K562 (cell line): ENCODE data around the gene ADAMTS2.

Experiments used
- CEBPB ChIP-seq: fragments of 450-650 bp; IDR thresholded peaks from 2 replicates; pipeline ENCODE4 v1.6.1; 2016; ENCODE audit warnings: missing genetic modification characterization, missing compliant biosample characterization
- CREB5 ChIP-seq: fragments of 250-450 bp; sonication (Bioruptor Pico); IDR thresholded peaks from 2 replicates; pipeline ENCODE4 v1.5.0; 2020; ENCODE audit warnings: mild to moderate bottlenecking
- CTCF ChIP-seq, 3 experiments: IDR thresholded peaks in 2 of 3; conservative IDR thresholded peaks in 1 of 3; 2 replicates each; pipeline ENCODE4 v1.5.1; 2011 to 2012; ENCODE audit warnings: low read length in 3 of 3, mild to moderate bottlenecking in 3 of 3, control low read depth in 2 of 3, improper control_type of control experiment in 1 of 3, inconsistent platforms in 1 of 3, low read depth in 1 of 3, mixed read lengths in 1 of 3, moderate library complexity in 1 of 3; ENCODE audit not compliant: insufficient read depth in 2 of 3
- HCFC1 ChIP-seq: IDR thresholded peaks from 2 replicates; pipeline ENCODE4 v1.6.1; 2012; ENCODE audit warnings: low read depth, low read length, improper control_type of control experiment
- HNRNPK ChIP-seq: fragments of 200-400 bp; formaldehyde crosslinking; IDR thresholded peaks from one replicate; pipeline ENCODE4 v1.6.1; 2018; ENCODE audit warnings: mild to moderate bottlenecking, low read depth, low read length; ENCODE audit not compliant: poor library complexity, severe bottlenecking
- MEIS2 ChIP-seq: fragments of 450-650 bp; IDR thresholded peaks from 2 replicates; pipeline ENCODE4 v1.6.1; 2014; ENCODE audit warnings: mild to moderate bottlenecking; ENCODE audit not compliant: partially characterized antibody
- MXI1 ChIP-seq: IDR thresholded peaks from 2 replicates; pipeline ENCODE4 v1.6.1; 2011; ENCODE audit warnings: low read depth, mild to moderate bottlenecking, improper control_type of control experiment, low read length
- PKNOX1 ChIP-seq: fragments of 450-650 bp; IDR thresholded peaks from 2 replicates; pipeline ENCODE4 v1.6.1; 2016
- POLR2A ChIP-seq: fragments of 450-650 bp; conservative IDR thresholded peaks from 2 replicates; pipeline ENCODE4 v1.6.1; 2016
- SIRT6 ChIP-seq: IDR thresholded peaks from one replicate; pipeline ENCODE4 v1.6.1; 2012; ENCODE audit warnings: low read depth, mild to moderate bottlenecking, control low read depth, inconsistent platforms, low read length, moderate library complexity
- THRA ChIP-seq: fragments of 450-650 bp; IDR thresholded peaks from 2 replicates; pipeline ENCODE4 v1.6.1; 2017; ENCODE audit warnings: mild to moderate bottlenecking, moderate library complexity

- TF ChIP-seq CTCF (IDR thresholded peaks at IDR 0.05 in 2 of 3, conservative IDR thresholded peaks at IDR 0.05 in 1 of 3; ENCODE audit: insufficient read depth in 2 of 3, low read depth in 1 of 3, low read length in 3 of 3) = no peak
- no peak for TF ChIP-seq HCFC1
- no peak for TF ChIP-seq SIRT6
- TF ChIP-seq THRA = no peak
- TF ChIP-seq CEBPB = no peak
- TF ChIP-seq HNRNPK = no peak
- TF ChIP-seq PKNOX1 = no peak
- no peak for TF ChIP-seq MXI1
- no peak for TF ChIP-seq CREB5 (CRISPR knock-in tag)
- no peak for TF ChIP-seq POLR2A
- TF ChIP-seq MEIS2 = no peak
Measured at GRCh38 chr5:179337796-179338676, 7.2 kb downstream of the ADAMTS2 start.
